ENCODE results near the gene CALHM3.
"Not testable (repeated sequence)": the region's sequence is repeated elsewhere in the genome, so short reads cannot be mapped to it uniquely, and the experiment has no call there.

CALHM3 gene, protein sequence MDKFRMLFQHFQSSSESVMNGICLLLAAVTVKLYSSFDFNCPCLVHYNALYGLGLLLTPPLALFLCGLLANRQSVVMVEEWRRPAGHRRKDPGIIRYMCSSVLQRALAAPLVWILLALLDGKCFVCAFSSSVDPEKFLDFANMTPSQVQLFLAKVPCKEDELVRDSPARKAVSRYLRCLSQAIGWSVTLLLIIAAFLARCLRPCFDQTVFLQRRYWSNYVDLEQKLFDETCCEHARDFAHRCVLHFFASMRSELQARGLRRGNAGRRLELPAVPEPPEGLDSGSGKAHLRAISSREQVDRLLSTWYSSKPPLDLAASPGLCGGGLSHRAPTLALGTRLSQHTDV

DNA sequence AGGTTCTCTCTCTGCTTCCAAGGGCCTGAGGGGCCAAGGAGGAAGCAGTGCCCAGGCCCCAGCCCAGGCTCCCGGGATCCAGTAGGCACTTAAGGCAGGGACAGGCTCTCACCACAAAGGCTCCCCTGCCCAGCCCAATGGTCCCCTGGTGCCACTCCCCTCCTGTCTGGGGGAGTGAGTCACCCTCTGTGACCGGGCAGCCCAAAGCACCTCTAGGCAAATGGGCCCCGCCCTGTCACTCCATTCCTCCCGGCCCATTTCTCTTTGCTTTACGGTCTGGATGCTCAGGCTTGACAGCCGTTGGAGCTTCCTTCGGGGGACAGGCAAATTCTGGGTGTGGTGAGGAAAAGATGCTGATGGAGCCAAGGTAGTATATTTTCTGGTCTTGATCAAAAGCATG lies at the start of gene CALHM3:
Gene CALHM3, minus strand, starts transcription at position 106 of the 400 bp plus-strand sequence. CDS start 208 bp downstream, outside the sequence.
- no peak for DNase-seq (ENCODE audit: low spot score)

DNA sequence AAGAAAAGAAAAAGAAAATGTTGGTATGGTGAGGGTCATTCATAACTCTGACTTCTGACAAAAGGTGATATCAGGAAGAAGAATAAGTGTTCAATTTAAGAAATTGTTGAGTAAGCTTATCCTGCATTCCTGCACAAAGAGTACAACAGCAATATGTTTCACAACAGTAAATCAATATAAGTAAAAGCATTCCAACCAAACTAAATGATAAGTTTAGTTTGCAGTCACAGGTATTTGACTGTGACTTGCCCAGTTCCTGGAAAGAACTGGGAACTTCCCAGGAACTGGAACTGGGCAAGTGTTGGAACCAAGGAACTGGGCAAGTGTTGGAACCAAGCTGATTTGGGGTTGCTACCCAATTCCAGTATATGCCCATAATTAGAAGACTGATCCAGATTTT lies 49.5 kb upstream of the CALHM3 start:
- DNase-seq (ENCODE audit: low spot score) = no peak

DNA sequence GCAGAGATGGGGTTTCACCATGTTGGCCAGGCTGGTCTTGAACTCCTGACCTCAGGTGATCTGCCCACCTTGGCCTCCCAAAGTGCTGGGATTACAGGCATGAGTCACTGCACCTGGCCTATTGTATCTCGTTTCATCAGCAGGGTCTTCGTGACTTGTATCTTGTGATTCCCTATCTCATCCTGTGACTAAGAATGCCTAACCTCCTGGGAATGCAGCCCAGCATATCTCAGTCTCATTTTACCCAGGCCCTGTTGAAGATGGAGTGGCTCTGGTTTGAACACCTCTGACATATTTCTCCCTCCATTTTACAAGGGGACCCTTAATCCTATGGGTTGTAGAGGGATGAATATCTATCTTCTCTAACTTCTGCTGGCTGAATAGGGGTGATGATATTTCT lies 48.4 kb upstream of the CALHM3 start:
- DNase-seq (ENCODE audit: low spot score) = not testable (repeated sequence)

DNA sequence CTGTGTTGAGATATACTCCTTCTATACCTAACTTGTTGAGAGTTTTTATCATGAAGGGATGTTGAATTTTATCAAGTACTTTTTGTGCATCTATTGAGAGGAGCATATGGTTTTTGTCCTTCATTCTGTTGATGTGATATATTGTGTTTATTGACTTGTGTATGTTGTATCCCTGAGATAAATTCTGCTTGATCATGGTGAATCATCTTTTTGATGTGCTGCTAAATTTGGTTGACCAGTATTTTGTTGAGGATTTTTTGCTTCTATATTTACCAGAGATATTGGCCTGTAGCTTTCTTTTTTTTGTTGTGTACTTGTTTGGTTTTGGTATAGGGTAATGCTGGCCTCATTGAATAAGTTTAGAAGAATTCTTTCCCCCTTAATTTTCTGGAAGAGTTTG lies 46.9 kb upstream of the CALHM3 start:
- no peak for DNase-seq (ENCODE audit: low spot score)

DNA sequence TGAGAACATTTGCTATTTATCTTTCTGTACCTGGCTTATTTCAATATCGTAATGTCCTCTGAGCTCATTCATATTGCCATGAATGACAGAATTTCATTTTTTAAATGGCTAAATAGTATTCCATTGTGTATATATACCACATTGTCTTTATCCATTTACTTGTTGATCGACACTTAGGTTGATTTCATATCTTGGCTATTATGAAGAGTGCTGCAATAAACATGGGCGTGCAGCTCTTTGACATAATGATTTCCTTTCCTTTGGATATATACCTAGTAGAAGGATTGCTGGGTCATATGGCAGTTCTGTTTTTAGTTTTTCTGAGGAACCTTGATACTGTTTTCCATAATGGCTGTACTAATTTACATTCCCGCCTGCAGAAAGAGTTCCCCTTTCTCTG lies 44.6 kb upstream of the CALHM3 start:
- no peak for DNase-seq (ENCODE audit: low spot score)

DNA sequence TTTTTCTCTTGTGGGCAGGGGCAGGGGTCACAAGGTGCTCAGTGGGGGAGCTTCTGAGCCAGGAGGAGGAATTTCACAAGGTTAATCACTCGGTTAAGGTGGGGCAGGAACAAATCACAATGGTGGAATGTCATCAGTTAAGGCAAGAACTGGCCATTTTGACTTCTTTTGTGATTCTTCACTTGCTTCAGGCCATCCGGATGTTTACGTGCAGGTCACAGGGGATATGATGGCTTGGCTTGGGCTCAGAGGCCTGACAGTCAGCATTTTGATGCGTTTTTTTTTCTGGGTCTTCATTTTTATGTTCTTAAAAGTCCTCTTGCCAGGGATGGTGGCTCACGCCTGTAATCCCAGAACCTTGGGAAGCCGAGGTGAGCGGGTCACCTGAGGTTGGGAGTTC lies 43.0 kb upstream of the CALHM3 start:
- DNase-seq (ENCODE audit: low spot score) = not testable (repeated sequence)

DNA sequence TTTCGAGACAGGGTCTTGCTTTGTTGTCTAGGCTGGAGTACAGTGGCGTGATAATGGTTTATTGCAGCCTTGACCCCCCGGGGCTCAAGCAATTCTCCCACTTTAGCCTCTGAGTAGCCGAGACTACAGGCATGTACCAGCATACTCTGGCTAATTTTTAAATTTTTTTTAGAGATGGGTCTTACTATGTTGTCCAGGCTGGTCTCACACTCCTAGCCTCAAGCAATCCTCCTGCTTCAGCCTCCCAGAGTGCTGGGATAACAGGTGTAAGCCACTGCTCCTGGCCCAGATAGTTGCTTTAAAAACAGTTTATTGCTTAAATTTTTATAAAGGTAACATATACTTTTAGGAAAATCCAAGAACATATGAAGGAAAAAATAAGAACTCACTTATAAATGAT lies 40.8 kb upstream of the CALHM3 start:
- no peak for DNase-seq (ENCODE audit: low spot score)

DNA sequence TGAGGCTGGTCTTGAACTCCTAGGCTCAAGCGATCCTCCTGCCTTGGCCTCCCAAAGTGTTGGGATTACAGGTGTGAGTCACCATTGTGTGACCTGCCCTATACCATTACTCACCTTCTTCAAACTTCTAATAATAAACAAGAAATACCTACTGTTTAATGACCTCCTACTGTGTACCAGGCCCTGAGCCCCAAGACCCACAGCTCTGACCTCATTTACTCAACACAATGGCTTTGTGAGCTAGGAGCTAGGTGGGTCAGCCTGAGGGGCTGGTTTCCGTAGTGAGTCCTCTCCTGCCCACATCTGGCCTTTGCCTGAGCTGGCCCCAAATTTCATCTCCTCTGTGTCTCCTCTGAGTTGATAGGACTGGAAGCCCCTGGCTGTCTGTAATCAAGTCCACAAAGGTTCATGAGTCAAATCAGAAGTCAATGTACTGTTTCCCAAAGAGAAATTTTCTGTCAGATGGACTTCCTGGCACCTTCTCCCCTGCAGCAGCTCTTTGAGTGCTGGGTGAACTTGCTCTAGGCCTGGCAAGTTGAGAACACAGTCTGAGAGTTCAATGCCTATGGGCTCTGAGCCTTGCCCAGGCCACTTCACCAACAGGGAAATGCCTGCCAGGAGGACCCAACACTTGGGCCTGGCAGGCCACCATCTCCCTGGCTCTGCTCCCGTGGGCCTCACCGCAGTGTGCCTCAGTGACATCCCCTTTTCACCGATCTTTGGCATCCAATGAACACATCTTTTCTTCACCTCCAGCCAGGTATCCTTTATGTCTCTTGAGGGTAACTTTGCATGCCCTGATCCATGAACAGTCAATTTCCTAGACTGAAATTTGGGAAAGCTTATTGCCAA lies 38.4 kb upstream of the CALHM3 start:
- no peak for DNase-seq (ENCODE audit: low spot score)

DNA sequence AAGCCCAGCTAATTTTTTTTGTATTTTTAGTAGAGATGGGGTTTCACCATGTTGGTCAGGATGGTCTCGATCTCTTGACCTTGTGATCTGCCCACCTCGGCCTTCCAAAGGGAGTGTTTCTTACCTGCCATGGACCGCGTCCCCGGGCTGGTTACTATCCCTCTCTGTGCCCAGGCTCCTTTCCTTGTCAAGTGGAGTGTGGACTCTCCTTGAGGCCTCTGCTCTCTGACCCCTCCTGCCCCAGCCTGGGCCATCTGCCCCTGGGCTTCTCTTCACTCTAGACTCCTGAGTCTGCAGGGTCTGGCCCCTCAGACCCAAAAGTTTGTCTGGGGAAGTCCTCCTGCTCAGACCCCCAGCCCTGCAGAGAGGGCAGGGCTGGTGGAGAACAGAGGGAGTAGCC lies 35.2 kb upstream of the CALHM3 start:
- no peak for DNase-seq (ENCODE audit: low spot score)

DNA sequence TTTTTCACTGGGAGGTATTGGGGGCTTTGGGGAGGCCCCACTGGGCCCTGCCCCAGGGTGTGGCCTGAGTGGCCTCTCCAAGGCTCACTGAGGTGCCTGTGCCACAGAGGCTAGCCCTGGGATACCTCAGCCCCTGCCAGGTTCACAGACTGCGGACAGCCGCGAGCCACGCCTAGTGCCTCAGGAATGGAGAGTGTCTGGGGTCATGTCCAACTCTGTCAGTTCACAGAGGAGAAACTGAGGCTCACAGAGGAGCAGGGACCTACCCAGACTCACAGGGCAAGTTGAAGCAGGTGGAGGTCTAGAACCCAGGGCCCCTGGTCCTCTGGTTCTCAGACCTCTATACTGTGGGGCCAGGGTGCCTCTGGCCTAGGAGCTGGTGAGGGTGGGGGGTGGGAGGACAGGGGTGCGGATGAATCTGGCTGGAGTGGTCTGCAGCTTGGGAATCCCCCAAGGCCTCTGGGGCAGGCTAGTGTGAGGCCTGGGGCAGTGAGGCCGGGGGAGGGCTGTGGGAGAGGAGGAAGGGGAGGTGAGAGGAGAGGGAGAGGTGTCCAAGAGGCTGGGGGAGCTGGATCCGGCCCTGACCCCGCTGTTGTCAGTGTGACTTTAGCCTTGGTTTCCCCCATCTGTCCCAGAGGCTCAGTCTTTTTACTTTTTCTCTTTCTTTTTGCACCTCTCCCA lies 34.5 kb upstream of the CALHM3 start:
- no peak for DNase-seq (ENCODE audit: low spot score)

DNA sequence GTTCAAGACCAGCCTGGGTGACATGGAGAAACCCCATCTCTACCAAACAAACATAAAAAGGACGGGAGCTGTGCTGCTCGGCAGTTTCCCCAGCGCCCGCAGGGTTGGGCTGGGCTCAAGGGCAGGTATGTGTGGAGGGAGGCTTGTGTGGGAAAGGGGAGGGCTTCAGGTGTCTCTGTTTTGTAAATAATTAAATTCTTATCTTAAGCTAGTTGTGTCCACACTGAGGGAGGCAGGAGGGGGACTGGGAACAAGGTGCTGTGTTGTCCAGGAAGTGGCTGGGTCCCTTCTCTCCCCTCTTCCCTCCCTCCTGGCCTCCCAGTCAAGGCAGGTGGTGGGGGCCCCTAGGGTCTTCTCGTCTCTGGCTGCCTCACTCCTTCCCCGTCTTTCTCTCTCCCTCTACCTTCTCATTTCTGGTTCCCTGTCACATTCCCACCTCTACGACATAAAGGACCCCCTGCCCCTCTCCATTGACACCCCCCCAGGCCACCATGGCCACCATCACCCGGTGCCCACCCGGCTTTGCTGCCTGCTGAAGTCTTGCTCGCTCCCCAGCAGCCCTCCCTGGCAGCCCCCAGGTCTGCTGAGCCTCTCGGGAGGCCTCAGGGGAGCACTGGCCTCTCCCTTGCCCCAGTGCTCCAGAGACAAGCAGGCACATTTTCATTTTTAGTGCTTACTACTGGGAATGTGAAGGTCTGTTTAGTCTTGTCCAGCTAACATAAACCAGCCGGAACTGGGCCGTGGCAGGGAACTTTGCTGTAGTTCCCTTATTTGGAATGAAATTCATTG lies 33.7 kb upstream of the CALHM3 start:
- no peak for DNase-seq (ENCODE audit: low spot score)

DNA sequence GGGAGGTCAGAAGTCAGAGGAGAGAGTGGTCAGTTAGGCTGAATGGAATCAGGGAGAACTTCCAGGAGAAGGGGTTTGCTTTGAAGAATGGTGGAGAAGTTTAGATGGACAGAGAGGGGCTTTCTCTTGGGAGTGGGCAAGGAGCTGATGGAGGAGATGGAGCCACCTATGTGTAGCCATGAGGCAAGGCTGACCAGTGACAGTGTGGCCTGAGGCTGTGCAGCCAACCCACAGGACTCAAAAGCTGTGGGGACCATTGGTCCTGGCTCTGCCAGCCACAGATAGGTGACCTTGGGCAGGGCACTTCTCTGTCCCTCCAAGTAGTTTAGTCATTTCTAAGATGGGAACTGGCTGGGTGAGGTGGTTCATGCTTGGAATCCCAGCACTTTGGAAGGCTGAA lies 33.1 kb upstream of the CALHM3 start:
- no peak for DNase-seq (ENCODE audit: low spot score)

DNA sequence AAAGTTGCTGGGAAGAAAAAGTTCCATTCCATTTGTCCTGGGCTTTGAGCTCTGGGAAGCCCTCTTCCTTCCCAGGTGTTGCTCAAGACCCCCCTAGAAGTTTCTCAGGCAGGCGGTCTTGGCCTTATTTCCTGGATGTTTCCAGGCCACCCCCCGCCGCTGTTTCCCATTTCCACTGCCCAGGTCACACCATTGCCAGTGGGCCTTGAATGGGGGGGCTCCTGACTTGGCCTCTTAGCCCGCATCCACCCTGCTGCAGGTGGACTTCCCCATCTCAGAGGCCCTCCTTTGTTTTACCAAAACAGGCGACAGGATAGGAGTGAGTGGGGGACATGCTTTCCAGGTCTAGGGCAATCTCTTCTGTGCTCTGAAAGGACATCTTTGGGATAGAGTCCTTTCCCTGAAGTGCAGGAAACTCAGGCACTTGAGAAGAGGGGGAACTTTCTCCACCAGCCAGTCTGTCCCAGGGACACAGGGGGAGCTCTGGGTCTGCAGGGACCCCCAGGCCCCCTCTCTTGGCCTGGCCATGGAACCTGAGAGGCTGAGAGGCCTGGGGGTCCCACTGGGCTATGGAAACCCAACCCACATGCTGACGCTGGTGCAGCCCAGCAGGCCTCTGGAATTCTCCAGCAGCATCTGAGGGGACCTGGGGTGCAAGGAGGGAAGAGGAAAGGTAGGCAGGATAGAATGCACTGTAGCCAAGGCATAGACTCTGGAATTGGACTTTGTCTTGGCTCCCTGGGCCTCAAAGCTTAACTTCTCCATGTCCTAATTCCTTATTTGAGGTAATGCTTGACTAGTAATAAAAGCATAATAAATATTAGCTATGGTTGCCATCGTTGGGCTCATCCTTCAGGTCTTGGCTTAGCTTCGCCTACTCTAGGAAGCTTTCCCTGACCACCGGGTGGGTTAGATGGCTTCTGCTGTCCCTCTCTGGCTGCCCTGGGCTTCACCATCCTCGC lies 32.0 kb upstream of the CALHM3 start:
- no peak for DNase-seq (ENCODE audit: low spot score)

DNA sequence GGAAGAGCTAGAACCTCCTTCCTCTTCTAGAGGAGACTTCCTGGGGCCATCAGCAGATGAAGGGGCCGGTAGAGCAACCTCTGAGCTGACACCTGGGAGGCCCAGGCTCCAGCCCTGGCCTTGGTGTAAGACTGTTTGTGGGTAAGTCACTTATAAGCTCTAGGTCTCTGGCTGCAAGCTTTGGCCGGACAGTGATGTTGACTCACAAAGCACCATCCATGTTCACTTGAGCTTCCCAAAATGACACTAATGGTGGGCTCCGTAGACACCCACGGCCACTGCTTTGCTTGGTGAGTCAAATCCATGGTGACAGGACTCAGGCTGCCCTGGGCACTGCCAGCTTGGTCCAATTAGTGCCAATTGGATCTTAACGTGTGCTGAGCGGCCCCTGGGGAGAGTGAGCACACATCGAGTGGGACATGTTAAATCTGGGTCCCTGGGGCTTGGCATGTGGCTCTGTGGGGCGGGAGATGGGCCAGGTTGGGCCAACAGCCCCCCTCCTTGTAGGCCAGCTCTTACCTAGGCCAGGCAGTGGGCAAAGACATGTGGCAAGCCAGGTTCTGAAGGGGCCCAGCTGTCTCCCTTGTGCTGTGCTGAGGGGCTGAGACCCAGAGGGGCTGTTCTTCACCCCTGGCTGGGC lies 31.1 kb upstream of the CALHM3 start:
- DNase-seq (ENCODE audit: low spot score) = no peak

DNA sequence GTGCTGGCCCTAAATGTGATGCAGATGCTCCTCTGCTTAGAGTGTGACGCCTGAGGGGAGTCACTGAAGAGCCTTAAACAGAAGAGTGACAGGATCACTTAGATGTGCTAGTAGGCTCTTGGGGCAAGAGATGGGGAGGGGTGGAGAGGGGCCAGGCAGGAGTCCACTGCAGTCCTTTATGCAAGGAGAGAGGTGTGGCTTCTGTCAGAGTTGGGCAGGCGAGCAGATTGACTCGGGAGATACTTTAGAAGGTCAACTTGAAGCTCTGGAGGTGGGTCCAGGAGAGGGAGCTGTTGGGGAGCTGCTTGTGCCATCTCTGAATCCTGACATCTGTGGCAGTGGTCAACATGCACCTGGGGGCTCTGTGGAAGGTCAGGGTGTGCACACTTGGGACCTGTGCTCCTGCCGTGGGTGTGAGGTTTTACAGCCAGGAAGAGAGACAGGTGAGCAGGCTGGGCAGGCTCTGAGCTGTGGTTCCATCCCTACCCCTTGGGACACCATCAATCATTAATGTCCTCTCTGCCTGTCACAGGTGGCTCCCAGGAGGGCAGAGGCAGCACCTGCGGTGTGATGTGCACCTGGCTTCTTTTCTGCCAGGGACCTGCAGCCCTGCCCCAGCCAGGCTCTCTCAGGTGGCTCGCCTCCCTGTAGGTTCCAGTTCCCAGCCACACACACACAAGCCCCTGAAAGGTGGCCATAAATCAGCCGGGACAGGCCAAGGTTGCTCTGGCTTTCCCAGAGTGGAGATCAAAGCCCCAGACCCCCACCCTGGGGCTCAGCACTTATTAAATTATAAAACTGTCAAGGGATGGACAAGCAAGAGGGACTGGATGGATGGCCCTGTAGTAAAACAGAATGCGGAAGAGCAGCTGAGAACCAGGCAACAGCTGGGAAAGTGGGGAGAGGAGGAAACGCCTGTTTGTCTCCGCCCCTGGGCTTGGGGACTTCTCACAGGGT lies 28.5 kb upstream of the CALHM3 start:
- no peak for DNase-seq (ENCODE audit: low spot score)

DNA sequence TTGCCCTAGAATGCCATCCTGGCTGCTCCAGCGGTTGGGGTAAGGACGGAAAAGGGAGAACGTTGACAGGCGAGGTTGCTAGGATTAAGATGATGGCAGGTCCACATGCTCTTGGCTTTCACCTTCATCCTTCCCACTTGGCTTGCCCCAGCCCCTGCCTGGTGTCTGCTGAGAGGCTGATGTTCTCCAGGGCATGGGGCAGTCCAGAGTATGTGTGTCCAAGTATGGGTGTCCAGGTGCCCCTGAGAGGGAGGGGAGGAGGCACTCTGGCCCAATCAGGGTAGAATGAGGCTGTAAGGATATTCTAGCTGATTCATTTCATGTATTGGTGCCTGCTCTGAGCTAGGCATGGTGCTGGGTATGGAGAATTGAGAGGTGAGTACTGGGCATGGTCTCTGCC lies 27.0 kb upstream of the CALHM3 start:
- DNase-seq (ENCODE audit: low spot score) = no peak

DNA sequence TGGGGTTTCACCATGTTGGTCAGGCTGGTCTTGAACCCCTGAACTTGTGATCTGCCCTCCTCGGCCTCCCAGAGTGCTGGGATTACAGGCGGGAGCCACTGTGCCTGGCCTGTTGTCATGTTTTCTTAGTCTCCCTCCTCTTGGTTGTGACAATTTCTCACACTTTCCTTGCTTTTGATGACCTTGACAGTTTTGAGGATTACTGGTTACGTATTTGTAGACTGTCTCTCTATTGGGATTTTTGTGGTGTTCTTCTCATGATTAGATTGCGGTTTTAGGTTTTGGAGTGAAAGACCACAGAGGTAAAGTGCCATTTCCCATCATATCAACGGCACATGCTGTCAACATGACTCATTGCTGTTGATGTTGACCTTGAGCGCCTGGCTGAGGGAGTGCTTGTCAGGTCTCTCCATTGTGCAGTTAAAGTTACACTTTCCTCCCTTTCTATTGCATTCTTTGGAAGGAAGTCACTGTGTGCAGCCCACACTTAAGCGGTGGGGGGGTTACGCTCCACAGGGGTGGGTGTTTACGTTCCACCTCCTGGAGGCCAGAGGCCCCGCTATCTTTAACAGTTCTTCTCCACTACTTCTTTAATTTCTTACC lies 25.2 kb upstream of the CALHM3 start:
- no peak for DNase-seq (ENCODE audit: low spot score)

DNA sequence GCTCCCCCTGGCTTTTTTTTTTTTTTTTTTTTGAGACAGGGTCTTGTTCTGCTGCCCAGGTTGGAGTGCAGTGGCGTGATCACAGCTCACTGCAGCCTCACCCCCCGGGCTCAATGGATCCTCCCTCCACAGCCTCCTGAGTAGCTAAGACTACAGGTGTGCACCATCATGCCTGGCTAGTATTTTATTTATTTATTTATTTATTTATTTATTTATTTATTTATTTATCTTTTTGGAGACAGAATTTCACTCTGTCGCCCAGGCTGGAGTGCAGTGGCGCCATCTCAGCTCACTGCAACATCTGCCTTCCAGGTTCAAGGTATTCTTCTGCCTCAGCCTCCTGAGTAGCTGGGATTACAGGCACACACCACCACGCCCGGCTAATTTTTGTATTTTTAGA lies 24.7 kb upstream of the CALHM3 start:
- not testable (repeated sequence) for DNase-seq (ENCODE audit: low spot score)

All from NAMALWA (cell line).